Choroid plexus epithelial cell (primary cell): Measurements from ENCODE around the gene GP1BB.
"Not testable (repeated sequence)": the region's sequence is repeated elsewhere in the genome, so short reads cannot be mapped to it uniquely, and the experiment has no call there.

Experiments
- DNase-seq: peaks from one replicate; pipeline ENCODE4 v3.0.0-alpha.2; 2010; ENCODE audit warnings: low read depth
- H3K4me3 ChIP-seq: 2 replicates; pipeline ENCODE4 v1.5.1; 2011; ENCODE audit warnings: low read depth, mild to moderate bottlenecking, control low read depth, low read length, moderate library complexity
- CTCF ChIP-seq: conservative IDR thresholded peaks from 2 replicates; pipeline ENCODE4 v1.5.1; 2011; ENCODE audit warnings: low read depth, mild to moderate bottlenecking, control low read depth, inconsistent platforms, low read length, moderate library complexity

The GP1BB gene

GRCh38 chr22:19720999-19721329 is 2.4 kb upstream of the GP1BB start:
- no peak for TF ChIP-seq CTCF
- H3K4me3 ChIP-seq: no peak overlapping the region
- DNase-seq: no peak

GRCh38 chr22:19721330-19722177 is 1.8 kb upstream of the GP1BB start:
- TF ChIP-seq CTCF: no peak
- no peak overlapping the region for H3K4me3 ChIP-seq
- DNase-seq: no peak

DNA sequence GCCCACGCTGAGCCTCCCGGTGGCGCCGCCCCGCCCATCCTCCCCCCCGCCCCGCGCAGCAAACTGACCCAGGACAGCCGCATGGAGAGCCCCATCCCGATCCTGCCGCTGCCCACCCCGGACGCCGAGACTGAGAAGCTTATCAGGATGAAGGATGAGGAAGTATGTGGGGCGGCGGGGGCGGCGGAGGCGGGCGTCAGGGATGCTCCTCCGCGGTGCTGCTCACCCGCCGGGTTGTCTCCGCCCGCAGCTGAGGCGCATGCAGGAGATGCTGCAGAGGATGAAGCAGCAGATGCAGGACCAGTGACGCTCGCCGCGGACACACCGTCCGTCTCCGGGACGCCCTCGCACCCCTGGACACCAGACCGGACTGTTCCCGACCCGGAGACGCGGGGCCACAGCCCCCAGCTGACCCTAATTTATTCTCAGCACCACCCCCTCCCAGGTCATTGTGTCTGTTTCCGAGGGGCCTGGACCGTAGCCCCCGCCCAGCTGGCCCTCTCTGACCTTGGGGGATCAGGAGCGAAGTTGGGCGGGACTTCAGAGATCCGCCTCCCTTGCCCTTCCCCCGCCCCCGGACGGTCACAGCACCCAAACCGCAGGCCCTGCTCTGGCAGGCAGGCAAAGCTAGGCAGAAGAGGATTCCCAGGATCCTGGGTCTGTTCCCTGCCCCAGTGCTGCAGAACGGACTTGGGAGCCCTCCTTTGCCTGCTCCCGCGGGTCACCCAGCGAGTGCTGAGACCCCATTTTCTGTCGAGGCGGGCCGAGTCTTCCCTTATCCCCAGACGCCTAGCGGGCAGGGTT is 959 bp upstream of the GP1BB start:
- DNase-seq: no peak
- TF ChIP-seq CTCF: no peak
- H3K4me3 ChIP-seq: no peak overlapping the region

DNA sequence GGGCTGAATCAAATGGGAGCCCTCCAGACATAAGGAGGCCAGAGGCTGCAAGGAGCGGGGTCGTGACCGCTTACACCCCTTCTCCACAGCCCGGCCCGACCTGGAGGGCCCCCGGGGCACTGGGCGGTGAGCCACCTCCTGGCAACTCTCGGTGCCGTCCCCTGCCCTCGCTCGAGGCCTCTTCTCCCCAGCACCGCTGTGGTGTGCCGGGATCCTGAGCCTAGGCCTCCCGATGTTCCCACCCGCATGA is 432 bp upstream of the GP1BB start:
- no peak for TF ChIP-seq CTCF
- no peak overlapping the region for H3K4me3 ChIP-seq
- DNase-seq: no peak

GRCh38 chr22:19723983-19724827 is 866 bp downstream of the GP1BB start:
- TF ChIP-seq CTCF: no peak
- no peak overlapping the region for H3K4me3 ChIP-seq
- DNase-seq: peak; percentile 42

- no peak for TF ChIP-seq CTCF
- no peak for DNase-seq
- no peak overlapping the region for H3K4me3 ChIP-seq
Measured at GRCh38 chr22:19724927-19725661, 1.8 kb downstream of the GP1BB start.

GRCh38 chr22:19726064-19726788 is 2.9 kb downstream of the GP1BB start:
- DNase-seq, H3K4me3 ChIP-seq: not testable (repeated sequence)
